A673 (cell line): ENCODE measurements around the gene PHLDB2.

Experiments used
- CTCF ChIP-seq: fragments of 300-800, 200-600 bp; sonication (generic); conservative IDR thresholded peaks from 2 replicates; pipeline ENCODE4 v1.5.1; 2017; ENCODE audit warnings: low read depth, mild to moderate bottlenecking, antibody characterized with exemption, low read length, moderate library complexity, mixed read lengths
- EZH2 ChIP-seq: fragments of 200-600 bp; sonication (generic); IDR thresholded peaks from 2 replicates; pipeline ENCODE4 v1.6.1; 2017; ENCODE audit warnings: borderline replicate concordance, low read depth, mild to moderate bottlenecking, mixed read lengths, antibody characterized with exemption, low read length; ENCODE audit not compliant: poor library complexity, severe bottlenecking

GRCh38 chr3:111917300-111917699, 58.2 kb downstream of the PHLDB2 start:
- TF ChIP-seq CTCF (no peak), EZH2 (no peak)
